GM19239 (cell line): ENCODE measurements around the gene CNKSR3.
A peak's percentile ranks its signal among the peaks of the same experiment; 100 is the strongest.

Experiments
- DNase-seq: peaks from one replicate; pipeline ENCODE4 v3.0.0; 2011; ENCODE audit warnings: low spot score; ENCODE audit not compliant: insufficient read length
- FAIRE-seq: peaks from 2 replicates; lab custom pipeline; 2011; peaks lifted over from hg19 to GRCh38; lab: Jason Lieb, UNC

CNKSR3 gene

GRCh38 chr6:154460306-154461071 is 50.0 kb downstream of the CNKSR3 start:
- FAIRE-seq (no peak), DNase-seq (no peak)

GRCh38 chr6:154459513-154459912 is 51.0 kb downstream of the CNKSR3 start:
- DNase-seq (no peak), FAIRE-seq (no peak)

- peak; percentile 28 for FAIRE-seq
- DNase-seq: no peak
Observed at GRCh38 chr6:154458565-154459470, 51.7 kb downstream of the CNKSR3 start.

GRCh38 chr6:154457881-154458284 is 52.6 kb downstream of the CNKSR3 start:
- no peak for DNase-seq

GRCh38 chr6:154457046-154457713 is 53.3 kb downstream of the CNKSR3 start:
- DNase-seq: no peak
- FAIRE-seq: no peak

More at GRCh38 chr6:154457881-154458284, 52.6 kb downstream of the CNKSR3 start:
- FAIRE-seq: peak; percentile 60

GRCh38 chr6:154453329-154453728 is 57.2 kb downstream of the CNKSR3 start:
- DNase-seq: no peak
- FAIRE-seq: no peak

GRCh38 chr6:154450498-154450897 is 60.0 kb downstream of the CNKSR3 start:
- FAIRE-seq: no peak
- DNase-seq: no peak

GRCh38 chr6:154448448-154449096 is 61.9 kb downstream of the CNKSR3 start:
- DNase-seq: no peak
- no peak for FAIRE-seq

- FAIRE-seq (peak; percentile 8), DNase-seq (no peak)
Observed at GRCh38 chr6:154447954-154448353, 62.5 kb downstream of the CNKSR3 start.

GRCh38 chr6:154446984-154447383 is 63.5 kb downstream of the CNKSR3 start:
- DNase-seq (no peak), FAIRE-seq (no peak)

GRCh38 chr6:154445417-154445816 is 65.1 kb downstream of the CNKSR3 start:
- FAIRE-seq: no peak
- no peak for DNase-seq

GRCh38 chr6:154441995-154442310 is 68.5 kb downstream of the CNKSR3 start:
- no peak for DNase-seq

GRCh38 chr6:154440422-154441043 is 70.0 kb downstream of the CNKSR3 start:
- DNase-seq (no peak), FAIRE-seq (peak; percentile 83)

More at GRCh38 chr6:154441995-154442310, 68.5 kb downstream of the CNKSR3 start:
- no peak for FAIRE-seq

- FAIRE-seq (no peak), DNase-seq (no peak)
Observed at GRCh38 chr6:154440022-154440421, 70.5 kb downstream of the CNKSR3 start.

GRCh38 chr6:154438882-154439415 is 71.5 kb downstream of the CNKSR3 start:
- DNase-seq: no peak
- FAIRE-seq: no peak

- no peak for FAIRE-seq
- no peak for DNase-seq
Observed at GRCh38 chr6:154435400-154435945, 75.0 kb downstream of the CNKSR3 start.

- FAIRE-seq (no peak), DNase-seq (no peak)
Observed at GRCh38 chr6:154434662-154435061, 75.8 kb downstream of the CNKSR3 start.

GRCh38 chr6:154433477-154434241 is 76.8 kb downstream of the CNKSR3 start:
- DNase-seq: no peak
- FAIRE-seq: no peak
